GM21619 (cell line): Measurements from ENCODE around the gene FXR1.
"Not testable (repeated sequence)": the region's sequence is repeated elsewhere in the genome, so short reads cannot be mapped to it uniquely, and the experiment has no call there.

Experiments
- ATAC-seq: cut with Tn5 transposase; IDR thresholded peaks from one replicate; pipeline ENCODE4 v1.9.1; 2021; ENCODE audit not compliant: unreplicated experiment

Gene FXR1

DNA sequence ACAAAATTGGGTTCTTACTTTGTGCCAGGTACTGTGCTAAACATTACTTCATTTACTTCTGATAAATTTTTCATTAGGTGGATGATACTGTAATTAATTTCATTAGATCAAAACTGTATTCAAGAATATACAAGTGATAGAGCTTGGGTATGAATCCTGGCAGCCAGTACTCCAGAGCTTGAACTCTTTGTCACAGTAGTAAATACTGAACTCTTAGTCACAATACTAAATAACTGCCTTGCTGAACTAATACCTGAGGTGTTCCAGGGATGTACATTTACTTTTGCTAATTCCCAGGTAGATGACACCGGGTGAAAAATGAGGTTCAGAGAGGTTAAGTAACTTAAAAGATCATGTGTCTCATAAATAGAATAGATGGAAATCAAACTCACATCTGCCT lies 20.3 kb downstream of the FXR1 start:
- no peak for ATAC-seq

DNA sequence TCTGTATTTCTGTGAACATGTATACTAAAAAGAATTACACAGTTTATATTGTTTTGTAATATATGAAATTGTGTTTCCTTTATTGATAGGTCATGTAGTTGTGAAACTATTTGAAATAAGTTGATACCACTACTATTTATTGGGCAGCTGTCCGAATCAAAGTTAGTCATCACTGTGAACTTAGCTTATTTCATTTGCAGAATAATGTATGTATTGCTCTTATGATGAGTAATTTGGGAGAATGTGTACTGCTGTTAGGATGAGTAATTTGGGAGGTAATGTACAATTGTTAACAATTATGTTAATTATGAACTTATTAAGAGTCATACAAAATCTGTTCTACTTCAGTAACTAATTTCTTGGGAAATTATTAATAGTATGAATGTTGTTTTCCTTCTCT lies 22.2 kb downstream of the FXR1 start:
- no peak for ATAC-seq

DNA sequence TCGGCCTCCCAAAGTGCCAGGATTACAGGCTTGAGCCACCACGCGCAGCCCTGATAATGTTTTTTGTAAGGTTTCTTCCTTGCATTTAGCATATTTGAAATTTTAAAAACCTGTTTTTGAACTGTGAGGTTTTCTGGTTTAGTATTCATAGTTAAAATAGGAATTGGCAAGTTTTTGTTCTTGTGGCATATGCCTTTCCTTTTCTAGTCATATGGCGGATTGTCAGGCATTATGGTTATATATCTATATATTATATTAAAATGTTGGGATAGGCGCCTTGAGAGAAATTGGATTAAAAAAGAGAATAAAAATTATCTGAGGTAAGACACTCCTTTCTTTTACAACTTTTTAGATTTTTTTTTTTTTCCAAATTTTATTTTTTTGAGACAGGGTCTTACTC lies 28.4 kb downstream of the FXR1 start:
- ATAC-seq: no peak

DNA sequence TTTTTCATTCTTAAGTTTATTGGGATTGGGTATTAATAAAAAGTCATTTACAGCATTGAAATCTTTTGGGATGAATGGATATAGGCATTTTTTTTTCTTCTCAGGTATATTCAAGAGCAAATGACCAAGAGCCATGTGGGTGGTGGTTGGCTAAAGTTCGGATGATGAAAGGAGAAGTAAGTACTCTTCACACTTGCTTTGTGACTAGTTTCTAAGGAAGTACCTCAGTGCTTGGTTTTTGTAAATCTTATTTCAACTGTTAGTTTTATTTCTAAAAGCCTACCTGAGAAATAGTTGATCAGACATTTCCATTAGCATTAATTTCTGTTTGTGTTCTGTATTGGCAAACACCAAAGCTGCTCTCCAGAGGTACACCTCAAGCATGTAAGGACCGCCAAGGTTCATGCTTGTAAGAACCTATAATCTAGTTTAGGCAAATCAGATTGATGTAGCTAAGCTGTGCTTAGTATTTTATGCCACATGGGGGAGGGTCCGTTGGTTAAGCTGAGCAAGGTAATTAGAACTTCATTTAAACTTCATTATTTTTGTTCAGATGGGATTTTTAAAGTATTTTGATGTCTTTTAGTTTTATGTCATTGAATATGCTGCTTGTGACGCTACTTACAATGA lies 35.4 kb downstream of the FXR1 start:
- peak; percentile 66 for ATAC-seq

DNA sequence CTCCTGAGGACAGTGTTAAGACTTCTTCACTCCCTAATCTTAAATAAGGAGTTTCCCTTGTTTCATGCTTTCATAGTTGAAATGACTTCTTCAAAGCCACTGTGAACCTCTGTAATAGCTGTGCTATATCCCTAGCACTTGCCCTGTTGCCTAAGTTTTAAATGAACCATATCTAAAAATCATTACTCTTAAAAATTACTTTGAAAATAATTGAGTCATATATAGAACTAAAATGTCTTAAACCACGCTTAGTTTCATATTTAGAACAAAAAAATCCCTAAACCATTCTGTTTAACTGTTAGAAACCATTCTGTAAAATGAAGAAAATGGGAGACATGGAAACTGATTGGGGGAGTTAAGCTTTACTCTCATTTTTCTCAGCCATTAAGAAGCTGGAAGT lies 47.2 kb downstream of the FXR1 start:
- no peak for ATAC-seq

DNA sequence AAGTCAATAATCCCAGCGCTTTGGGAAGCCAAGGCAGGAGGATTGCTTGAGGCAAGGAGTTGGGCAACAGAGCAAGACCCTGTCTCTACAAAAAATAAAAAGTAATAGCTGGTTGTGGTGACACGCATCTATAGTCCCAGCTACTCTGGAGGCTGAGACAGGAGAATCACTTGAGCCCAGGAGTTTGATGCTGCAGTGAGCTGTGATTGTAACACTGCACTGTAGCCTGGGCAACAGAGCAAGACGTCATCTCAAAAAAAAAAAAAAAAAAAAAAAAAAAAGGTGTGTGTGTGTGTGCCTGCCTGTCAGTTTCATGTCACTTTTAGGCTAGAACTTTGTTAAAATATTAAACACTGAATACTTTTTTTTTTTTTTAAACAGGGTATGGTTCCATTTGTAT lies 48.6 kb downstream of the FXR1 start:
- ATAC-seq: no peak

DNA sequence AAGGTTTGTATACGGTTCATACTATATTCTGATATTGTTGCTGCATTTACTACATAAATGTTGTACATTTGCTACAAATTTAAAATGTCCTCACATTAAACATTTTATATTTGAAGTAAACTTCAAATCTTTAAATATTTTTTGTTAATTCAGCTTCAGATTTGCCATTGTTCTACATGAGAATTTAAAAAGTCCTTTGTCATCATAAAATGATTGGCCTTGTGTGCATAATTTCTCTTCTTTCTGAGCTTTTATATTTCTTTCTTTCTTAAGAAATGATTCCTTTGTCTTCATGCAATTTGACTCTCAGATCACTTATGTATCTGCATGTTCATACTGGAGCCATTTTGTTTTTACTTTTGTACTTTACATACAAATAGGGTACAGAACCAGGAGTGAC lies 49.1 kb downstream of the FXR1 start:
- no peak for ATAC-seq

DNA sequence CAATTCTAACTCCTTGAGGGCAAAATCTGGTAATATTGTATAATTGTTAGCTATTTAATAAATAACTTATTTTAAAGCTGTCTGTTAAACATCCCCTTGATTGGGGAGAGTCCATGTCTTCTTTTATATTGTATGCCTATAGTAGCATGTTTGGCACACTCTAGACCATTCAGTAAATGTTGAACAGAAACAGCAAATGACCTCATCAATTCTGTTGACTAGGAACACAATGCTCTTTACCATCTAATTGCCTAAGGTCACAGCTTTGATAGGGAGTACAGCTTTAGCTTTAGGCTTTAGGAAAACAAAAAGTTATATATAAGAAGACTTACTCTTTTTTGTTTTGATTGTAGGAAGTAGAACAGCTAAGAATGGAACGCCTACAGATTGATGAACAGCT lies 50.1 kb downstream of the FXR1 start:
- no peak for ATAC-seq

DNA sequence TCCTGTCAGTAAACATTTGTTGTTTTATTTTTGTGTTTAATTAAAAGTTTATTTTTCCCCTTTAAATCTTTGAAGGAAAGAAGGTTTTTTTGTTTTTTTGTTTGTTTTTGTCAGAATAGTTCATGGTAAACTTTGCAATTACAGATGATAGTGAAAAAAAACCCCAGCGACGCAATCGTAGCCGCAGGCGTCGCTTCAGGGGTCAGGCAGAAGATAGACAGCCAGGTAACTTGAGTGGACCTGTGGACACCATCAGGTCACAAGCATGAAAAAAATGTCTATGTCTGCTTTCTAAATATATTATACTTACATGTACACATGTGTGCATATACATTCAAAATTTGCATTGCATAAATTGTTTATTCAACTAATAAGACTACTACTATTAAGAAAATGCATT lies 58.5 kb downstream of the FXR1 start:
- no peak for ATAC-seq

DNA sequence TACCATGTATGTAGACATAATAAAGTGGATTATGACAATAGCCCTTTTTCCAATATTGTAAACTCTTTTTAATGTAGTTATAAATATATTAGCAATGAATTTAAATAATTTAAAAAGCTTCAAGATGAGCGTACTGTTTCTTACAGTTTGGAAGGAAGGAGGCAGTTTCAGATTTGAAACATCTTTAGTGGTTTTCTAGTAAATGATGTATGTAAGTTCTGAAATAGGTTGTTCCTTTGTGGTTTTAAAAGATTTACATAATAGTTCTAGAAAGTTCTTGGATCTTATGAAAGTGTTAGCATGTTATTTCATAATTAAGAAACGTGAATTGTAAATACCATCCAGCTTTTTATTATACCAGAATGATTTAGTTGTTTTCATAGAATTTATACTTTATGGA lies 61.1 kb downstream of the FXR1 start:
- peak; percentile 65 for ATAC-seq

DNA sequence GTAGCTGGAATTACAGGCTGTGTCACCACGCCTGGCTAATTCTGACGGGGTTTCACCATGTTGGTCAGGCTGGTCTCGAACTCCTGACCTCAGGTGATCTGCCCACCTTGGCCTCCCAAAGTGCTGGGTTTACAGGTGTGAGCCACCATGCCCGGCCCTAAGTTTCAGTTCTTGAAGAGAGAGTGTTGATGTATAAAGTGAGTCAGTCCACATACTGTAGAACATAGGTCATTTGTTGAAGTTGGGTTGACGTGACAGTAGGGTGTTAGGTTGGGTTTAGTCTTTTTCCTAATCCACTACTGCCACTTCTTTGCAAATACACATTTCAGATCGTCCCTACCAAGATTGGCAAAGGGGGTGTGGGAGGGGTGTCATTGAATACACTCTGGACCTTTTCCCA lies 61.8 kb downstream of the FXR1 start:
- ATAC-seq: no peak

DNA sequence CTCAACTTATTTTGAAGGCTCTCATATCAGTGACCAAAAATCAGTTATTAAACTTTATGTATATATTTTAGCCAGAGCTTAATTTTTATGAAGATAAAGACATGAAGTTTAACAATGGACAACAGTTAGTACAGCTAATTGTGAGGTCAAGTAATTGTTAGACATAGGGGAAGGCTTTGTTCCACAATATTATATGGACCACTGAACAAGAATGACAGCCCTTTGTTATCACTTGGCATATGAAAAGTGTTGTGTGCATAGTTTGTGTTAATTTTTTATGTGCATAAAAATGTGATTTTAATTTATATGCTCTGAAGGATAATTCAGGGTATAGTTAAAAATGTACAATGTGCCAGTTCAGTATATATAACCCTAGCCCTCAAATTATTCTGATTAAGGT lies 65.0 kb downstream of the FXR1 start:
- no peak for ATAC-seq

DNA sequence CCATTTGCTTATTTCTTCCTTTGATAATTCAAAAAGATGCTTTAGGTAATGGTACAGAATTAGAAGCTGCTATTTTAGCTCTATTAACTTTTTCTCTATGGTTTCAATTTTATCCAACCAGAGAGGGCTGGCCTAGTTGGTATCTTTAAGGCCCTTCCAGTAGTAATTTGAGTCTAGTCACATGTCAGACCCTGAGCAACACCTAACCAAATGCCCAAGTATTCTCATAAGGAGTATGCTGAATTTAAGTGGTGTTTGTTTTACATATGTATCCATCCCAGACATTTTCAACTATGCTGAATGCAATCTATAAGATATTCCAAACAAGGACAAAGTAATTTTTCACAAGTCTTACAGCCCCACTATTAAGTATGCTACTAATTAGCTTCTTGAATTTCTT lies 67.5 kb downstream of the FXR1 start:
- ATAC-seq: no peak

DNA sequence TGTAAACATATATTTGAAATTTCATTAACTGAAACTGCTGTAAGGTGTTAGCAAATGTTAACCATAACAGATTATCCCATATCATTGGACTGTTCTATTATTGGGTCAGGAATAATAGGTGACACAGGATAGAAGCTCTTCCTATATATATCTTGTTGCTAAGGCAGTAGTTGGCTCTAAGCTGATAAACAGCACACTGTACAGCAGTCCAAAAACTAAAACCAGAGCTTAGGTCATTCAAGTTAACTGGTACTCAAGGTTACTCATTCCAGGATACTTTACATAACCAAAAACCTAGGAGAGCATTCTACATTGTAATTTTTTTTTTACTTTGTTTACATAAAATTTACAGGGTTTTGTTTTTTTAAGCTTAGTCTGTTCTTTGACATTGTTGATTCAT lies 68.1 kb downstream of the FXR1 start:
- ATAC-seq: no peak

DNA sequence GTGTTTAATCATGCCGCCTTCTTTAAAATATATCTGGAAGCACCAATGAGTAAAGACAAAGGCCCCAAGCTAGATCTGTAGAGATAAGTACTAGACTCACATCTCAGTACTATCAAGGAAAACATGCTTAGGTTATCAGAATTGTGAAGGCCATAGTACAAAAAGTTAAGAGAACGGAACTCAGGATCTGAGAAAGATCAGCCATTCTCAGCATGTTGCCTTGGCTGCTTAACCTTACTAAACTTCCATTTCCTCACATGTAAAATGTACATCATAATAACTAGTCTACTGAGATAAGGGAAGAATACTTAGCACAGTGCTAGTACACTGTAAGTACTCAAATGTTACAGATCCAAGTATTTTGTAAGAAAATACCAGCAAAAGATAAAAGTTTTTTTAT lies 69.4 kb downstream of the FXR1 start:
- no peak for ATAC-seq

DNA sequence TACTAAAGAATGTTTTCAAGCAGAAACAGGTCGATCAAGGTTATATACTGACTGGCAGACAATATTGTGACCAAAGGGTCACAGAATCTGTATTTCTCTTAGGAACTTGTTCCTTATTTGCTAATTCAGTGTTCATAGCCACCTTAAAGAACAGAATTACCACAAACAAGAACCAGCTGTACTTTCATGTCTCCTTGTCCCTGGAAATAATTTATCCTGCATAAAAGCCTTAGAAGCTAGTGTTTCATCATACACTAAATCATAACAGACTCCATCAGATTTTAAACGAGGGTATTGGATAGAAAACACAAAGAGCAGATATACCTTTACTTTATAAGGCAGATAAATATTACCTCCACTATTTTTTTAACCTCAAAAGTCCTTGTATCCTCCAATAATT lies 70.7 kb downstream of the FXR1 start:
- ATAC-seq: no peak

DNA sequence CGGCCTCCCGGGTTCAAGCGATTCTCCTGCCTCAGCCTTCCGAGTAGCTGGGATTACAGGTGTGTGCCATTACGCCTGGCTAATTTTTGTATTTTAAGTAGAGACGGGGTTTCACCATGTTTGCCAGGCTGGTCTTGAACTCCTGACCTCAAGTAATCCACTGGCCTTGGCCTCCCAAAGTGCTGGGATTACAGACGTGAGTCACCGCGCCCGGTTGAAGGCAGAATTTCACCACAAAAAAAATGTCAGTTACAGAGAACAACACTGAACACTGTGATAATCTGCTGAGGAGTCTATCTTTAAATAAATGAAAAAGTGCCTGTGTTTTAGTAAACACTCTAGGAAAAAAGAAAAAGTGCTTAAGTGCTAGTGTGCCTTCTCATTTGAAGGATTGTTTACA lies 73.9 kb downstream of the FXR1 start:
- ATAC-seq: not testable (repeated sequence)

DNA sequence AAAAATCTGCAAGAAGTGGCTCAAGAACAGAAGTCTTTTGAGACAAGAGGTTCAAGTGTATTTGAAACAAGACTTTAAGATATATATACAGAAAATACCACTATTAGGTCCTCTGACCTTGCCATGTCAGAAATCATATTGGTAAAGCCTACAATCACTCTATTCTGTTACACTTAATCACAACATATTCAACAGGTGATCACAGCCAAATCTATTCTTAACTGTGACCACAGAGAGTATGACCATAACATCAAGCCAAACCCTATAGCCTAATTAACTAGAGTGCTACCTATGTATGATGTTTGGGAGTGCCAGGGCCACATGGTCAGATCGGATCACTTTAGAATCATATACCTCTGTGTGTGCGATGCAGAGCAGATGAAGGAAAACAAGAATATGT lies 74.9 kb downstream of the FXR1 start:
- ATAC-seq: no peak

DNA sequence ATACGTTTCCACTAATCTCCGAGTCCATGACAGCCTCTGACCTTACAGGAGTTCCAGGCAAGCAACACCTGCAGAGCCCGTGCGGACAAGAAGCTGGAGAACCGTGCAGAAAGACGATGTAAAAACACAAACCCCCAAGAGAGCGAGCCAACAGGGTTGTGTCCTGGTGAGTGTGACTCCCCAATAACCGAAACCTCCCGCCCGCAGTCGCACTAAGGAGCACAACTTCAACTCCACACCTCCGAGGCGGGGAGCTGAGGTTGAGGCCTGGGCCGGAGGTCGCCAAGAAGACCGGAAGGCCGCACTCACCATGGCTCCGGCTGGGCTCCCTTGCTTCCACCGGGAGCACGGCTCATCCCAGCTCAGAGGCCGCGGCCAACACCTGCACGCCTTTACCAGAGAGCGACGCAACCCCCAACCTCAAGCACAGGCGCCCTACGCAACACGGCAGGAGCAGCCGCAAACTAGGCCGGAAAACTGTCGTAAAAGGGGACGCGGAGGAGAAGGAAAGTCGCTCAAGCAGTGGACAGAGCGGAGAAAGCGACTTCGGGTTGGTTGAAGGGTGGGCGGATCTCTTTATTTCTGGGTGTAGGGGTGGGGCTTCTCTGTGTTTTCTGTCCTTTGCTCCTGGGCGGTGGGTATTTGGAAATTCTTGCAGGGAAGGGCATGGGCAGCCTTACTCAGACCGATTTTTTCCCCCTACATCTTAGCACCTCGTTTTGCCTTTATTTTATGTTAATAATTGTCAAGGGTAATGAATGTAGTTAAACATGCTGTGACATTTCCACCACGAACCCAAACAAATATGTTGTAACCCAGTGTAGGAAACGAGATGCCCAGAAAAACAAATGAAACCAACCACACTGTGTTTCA lies 77.1 kb downstream of the FXR1 start, which contains the start of gene DNAJC19:
Gene DNAJC19 (minus strand): TSS at position 446 of the 873 bp plus-strand sequence. CDS start 134 bp downstream, at position 312.
- peak; percentile 97 for ATAC-seq

DNA sequence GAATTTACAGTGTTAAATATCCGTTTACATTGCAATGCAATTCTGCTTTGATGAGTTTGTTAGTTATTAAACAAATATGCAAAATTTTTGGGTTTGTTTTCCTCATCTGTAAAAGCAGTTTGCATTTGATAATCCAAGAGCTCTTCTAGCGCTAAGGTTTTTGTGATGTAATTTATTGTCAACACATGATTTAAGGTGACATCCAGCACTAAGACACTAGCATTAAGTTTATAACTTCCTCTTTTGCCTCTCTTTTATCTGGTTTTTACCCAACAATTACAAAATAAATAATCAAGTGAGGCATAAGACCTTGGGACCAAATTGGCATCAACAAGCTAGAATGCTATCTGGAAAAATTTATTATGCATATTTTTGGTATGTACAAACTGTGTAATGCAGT lies 78.0 kb downstream of the FXR1 start:
- no peak for ATAC-seq

DNA sequence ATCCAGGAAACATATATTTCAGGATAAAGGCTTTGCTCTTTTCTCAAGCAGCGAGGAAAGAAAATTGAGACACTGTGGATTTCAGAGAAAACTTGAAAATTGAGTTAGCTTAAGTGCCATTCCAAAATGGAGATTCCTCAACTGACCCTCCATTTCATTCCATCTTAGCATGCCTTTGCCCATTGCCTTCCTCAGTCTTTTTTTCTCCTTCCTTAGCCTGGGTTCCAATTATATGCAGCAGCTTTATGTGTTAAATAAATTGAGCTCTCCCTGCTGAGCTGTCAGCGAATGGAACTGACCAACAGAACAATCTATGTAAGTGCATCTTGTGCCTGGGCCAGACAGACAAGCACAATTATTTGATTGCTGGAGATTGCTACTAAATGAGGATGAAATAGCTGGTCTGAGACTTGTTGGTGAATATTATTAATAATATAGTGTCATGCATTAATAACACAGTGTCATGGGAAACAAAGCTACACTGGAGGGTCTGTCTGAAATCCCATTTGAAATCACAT lies 84.0 kb downstream of the FXR1 start:
- no peak for ATAC-seq

DNA sequence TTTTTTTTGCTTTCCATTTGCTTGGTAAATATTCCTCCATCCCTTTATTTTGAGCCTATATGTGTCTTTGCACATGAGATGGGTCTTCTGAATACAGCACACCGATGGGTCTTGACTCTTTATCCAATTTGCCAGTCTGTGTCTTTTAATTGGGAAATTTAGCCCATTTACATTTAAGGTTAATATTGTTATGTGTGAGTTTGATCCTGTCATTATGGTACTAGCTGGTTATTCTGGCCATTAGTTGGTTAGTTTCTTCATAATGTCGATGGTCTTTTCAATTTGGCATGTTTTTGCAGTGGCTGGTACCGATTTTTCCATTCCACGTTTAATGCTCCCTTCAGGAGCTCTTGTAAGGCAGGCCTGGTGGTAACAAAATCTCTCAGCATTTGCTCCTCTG lies 89.9 kb downstream of the FXR1 start:
- not testable (repeated sequence) for ATAC-seq
